Peyer's patch (tissue), 4 donors: ENCODE results near the gene TBC1D2B.

ENCODE experiments used
- POLR2A ChIP-seq, 2 donors: fragments of 450-650 bp; IDR thresholded peaks; one replicate each; pipeline ENCODE4 v1.5.1; 2017; ENCODE audit warnings: antibody characterized with exemption in 2 of 2, mild to moderate bottlenecking in 2 of 2, moderate library complexity in 2 of 2
- TF ChIP-seq, protein P1 (sequence below), 6 experiments: fragments of 450-650 bp in 4 of 6; fragments of 200-600 bp in 2 of 6; sonication (generic) in 1 of 6; IDR thresholded peaks; one replicate each; pipeline ENCODE4 v1.5.1; 2017 to 2019; ENCODE audit warnings: antibody characterized with exemption in 6 of 6, mild to moderate bottlenecking in 3 of 6, moderate library complexity in 1 of 6

DNA sequence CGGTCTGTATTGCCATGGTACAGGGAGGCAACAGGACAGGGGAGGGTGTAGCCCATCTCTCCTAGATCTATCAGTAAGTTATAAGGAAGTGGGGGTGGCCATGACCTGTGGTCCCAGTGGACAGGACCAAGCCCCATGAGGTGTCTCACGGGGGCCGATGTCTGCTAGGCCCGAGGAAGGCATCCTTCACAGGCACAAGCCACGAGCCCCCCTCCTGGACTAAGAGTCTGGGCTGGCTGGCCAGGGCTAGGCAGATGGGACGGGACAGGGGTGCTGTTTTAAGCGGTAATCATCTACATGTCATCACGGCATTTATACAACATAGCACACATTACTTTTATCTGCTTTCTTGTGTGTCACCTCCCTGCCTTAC lies 2.6 kb upstream of the TBC1D2B start:
- TF ChIP-seq, protein P1, sequence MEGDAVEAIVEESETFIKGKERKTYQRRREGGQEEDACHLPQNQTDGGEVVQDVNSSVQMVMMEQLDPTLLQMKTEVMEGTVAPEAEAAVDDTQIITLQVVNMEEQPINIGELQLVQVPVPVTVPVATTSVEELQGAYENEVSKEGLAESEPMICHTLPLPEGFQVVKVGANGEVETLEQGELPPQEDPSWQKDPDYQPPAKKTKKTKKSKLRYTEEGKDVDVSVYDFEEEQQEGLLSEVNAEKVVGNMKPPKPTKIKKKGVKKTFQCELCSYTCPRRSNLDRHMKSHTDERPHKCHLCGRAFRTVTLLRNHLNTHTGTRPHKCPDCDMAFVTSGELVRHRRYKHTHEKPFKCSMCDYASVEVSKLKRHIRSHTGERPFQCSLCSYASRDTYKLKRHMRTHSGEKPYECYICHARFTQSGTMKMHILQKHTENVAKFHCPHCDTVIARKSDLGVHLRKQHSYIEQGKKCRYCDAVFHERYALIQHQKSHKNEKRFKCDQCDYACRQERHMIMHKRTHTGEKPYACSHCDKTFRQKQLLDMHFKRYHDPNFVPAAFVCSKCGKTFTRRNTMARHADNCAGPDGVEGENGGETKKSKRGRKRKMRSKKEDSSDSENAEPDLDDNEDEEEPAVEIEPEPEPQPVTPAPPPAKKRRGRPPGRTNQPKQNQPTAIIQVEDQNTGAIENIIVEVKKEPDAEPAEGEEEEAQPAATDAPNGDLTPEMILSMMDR (IDR thresholded peaks at IDR 0.05), result no peak
- no peak for TF ChIP-seq POLR2A (IDR thresholded peaks at IDR 0.05)
